ENCODE results near the gene ZNF367. TPM values are rescaled to one million over a fixed set of nuclear protein-coding genes. Genes with fewer than 3 reads are reported as not detected.
"Not testable (repeated sequence)": the region's sequence is repeated elsewhere in the genome, so short reads cannot be mapped to it uniquely, and the experiment has no call there.

Gene ZNF367
- total RNA-seq, 1 donor from 2014 or later, result 6.3 TPM

GRCh38 chr9:96400132-96400910 lies 17.8 kb downstream of the ZNF367 start:
- no peak for DNase-seq (ENCODE audit: low read depth in 2 of 2)

- no peak for DNase-seq (ENCODE audit: low read depth in 2 of 2)
These were observed 18.9 kb downstream of the ZNF367 start for GRCh38 chr9:96399325-96399633.

- DNase-seq (ENCODE audit: low read depth in 2 of 2), result peak in 1 of 2 donors; percentile 42
These were observed 19.4 kb downstream of the ZNF367 start for GRCh38 chr9:96398582-96399324.

GRCh38 chr9:96395964-96396363 lies 22.2 kb downstream of the ZNF367 start:
- no peak for DNase-seq (ENCODE audit: low read depth in 2 of 2)

- DNase-seq (ENCODE audit: low read depth in 2 of 2), result no peak
These were observed 23.2 kb downstream of the ZNF367 start for GRCh38 chr9:96394832-96395496.

- DNase-seq (ENCODE audit: low read depth in 2 of 2), result no peak
These were observed 25.9 kb downstream of the ZNF367 start for GRCh38 chr9:96392263-96392662.

- peak; percentile 47 to 70 for DNase-seq (ENCODE audit: low read depth in 2 of 2)
These were observed 27.0 kb downstream of the ZNF367 start for GRCh38 chr9:96391021-96391765.

GRCh38 chr9:96388144-96388543 lies 30.0 kb downstream of the ZNF367 start:
- DNase-seq (ENCODE audit: low read depth in 2 of 2), result no peak

GRCh38 chr9:96386157-96386556 lies 32.0 kb downstream of the ZNF367 start:
- DNase-seq (ENCODE audit: low read depth in 2 of 2), result no peak

GRCh38 chr9:96383165-96383942 lies 34.8 kb downstream of the ZNF367 start, which contains the start of gene SLC35D2:
Gene SLC35D2 (minus strand): TSS chr9:96383711. CDS start chr9:96383634, 77 bp downstream.
- DNase-seq (ENCODE audit: low read depth in 2 of 2), result peak in 1 of 2 donors; percentile 69

- DNase-seq (ENCODE audit: low read depth in 2 of 2), result no peak
These were observed 35.4 kb downstream of the ZNF367 start for GRCh38 chr9:96382839-96383164.

GRCh38 chr9:96382175-96382574 lies 36.0 kb downstream of the ZNF367 start:
- peak in 1 of 2 donors; percentile 23 for DNase-seq (ENCODE audit: low read depth in 2 of 2)

GRCh38 chr9:96381696-96382095 lies 36.5 kb downstream of the ZNF367 start:
- no peak for DNase-seq (ENCODE audit: low read depth in 2 of 2)

- no peak for DNase-seq (ENCODE audit: low read depth in 2 of 2)
These were observed 37.0 kb downstream of the ZNF367 start for GRCh38 chr9:96381125-96381524.

- DNase-seq (ENCODE audit: low read depth in 2 of 2), result no peak
These were observed 38.7 kb downstream of the ZNF367 start for GRCh38 chr9:96379461-96379860.

GRCh38 chr9:96378187-96378586 lies 40.0 kb downstream of the ZNF367 start:
- DNase-seq (ENCODE audit: low read depth in 2 of 2), result no peak

- peak in 1 of 2 donors; percentile 48 for DNase-seq (ENCODE audit: low read depth in 2 of 2)
These were observed 41.0 kb downstream of the ZNF367 start for GRCh38 chr9:96376891-96377874.

GRCh38 chr9:96375507-96375906 lies 42.7 kb downstream of the ZNF367 start:
- DNase-seq (ENCODE audit: low read depth in 2 of 2), result not testable (repeated sequence)

- no peak for DNase-seq (ENCODE audit: low read depth in 2 of 2)
These were observed 50.2 kb downstream of the ZNF367 start for GRCh38 chr9:96367943-96368342.

Measured in dermis microvascular lymphatic vessel endothelial cell (primary cell).